Esophagus squamous epithelium (tissue), 5 donors: ENCODE results near the gene GGT5. TPM values are rescaled to one million over a fixed set of nuclear protein-coding genes. Genes with fewer than 3 reads are reported as not detected.

ENCODE experiments used
- DNase-seq: peaks from one replicate; lab custom pipeline; 2025; lab: John Stamatoyannopoulos, UW
- H3K27ac ChIP-seq, 4 donors: fragments of 200-600 bp; sonication (generic); one replicate each; pipeline ENCODE4 v1.5.1; 2016 to 2019; ENCODE audit warnings: mild to moderate bottlenecking in 1 of 4
- H3K27me3 ChIP-seq, 4 donors: fragments of 200-600 bp; sonication (generic); 1 replicate in 3 of 4; 2 replicates in 1 of 4; pipeline versions ENCODE4 v1.5.1 to v1.6.0; 2017 to 2021; ENCODE audit warnings: antibody characterized with exemption in 1 of 4
- H3K36me3 ChIP-seq, 3 donors: fragments of 200-600 bp; sonication (generic); one replicate each; pipeline ENCODE4 v1.5.1; 2016 to 2019
- H3K4me1 ChIP-seq, 3 donors: fragments of 200-600 bp; sonication (generic); one replicate each; pipeline ENCODE4 v1.5.1; 2017 to 2019
- H3K4me3 ChIP-seq, 4 donors: fragments of 200-600 bp; sonication (generic); 1 replicate in 3 of 4; 2 replicates in 1 of 4; pipeline ENCODE4 v1.5.1; 2016 to 2019; ENCODE audit warnings: mild to moderate bottlenecking in 2 of 4, moderate library complexity in 1 of 4
- H3K9me3 ChIP-seq, 3 donors: fragments of 200-600 bp; sonication (generic); one replicate each; pipeline ENCODE4 v1.5.1; 2016 to 2019
- CTCF ChIP-seq, 6 experiments: fragments of 450-650 bp in 4 of 6; fragments of 200-600 bp in 2 of 6; sonication (generic) in 2 of 6; IDR thresholded peaks; one replicate each; pipeline ENCODE4 v1.5.1; 2016 to 2019; ENCODE audit warnings: antibody characterized with exemption in 6 of 6, mild to moderate bottlenecking in 4 of 6, moderate library complexity in 4 of 6
- POLR2A ChIP-seq, 4 donors: fragments of 450-650 bp; IDR thresholded peaks; one replicate each; pipeline ENCODE4 v1.6.1; 2017; ENCODE audit warnings: antibody characterized with exemption in 4 of 4, mild to moderate bottlenecking in 4 of 4, moderate library complexity in 3 of 4
- WGBS, 2 donors: methylation state at CpG; one replicate each; pipeline ENCODE4 v1.1.5; 2018; 5-methylcytosine and 5-hydroxymethylcytosine counted together
- intact Hi-C: fragments of 100-400 bp; cut with DNase I; formaldehyde crosslinking; loops from one replicate; pipeline ENCODE4 v1.15.0; 2022
- total RNA-seq, 4 donors: library from RNA; depleted of rRNA; stranded (reverse); fragments of >200 nt; gene quantifications; one replicate each; pipeline ENCODE4 v1.1.0, GENCODE V29; 2016
- donor health status: DM: yes; HTN: yes; CAD: no.

Gene GGT5
- total RNA-seq, 4 donors from 2014 or later = 2.6 to 26.5 (median 7.1) TPM

- DNase-seq = no peak
- H3K4me1 ChIP-seq = peaks cover 0 to 20% (median 7%) of the 10 kb centered on the region in 3 donors
- TF ChIP-seq CTCF (IDR thresholded peaks at IDR 0.05) (no peak), POLR2A (IDR thresholded peaks at IDR 0.05) (no peak)
These were observed 42.9 kb downstream of the GGT5 start for GRCh38 chr22:24201681-24202614.

GRCh38 chr22:24200619-24201212 is 44.2 kb downstream of the GGT5 start:
- no peaks in the 10 kb centered on the region for H3K9me3 ChIP-seq
- no peaks in the 10 kb centered on the region for H3K36me3 ChIP-seq
- H3K4me1 ChIP-seq = peaks cover 0 to 20% (median 13%) of the 10 kb centered on the region in 3 donors
- H3K4me3 ChIP-seq = no peak overlapping the region
- intact Hi-C loops = no loop called here
- no peak overlapping the region for H3K27ac ChIP-seq
- DNase-seq = no peak
- H3K27me3 ChIP-seq = no peaks in the 10 kb centered on the region
- WGBS, 2 donors = 48 to 54% methylated on average over 7 of the region's 7 CpGs
- TF ChIP-seq POLR2A (IDR thresholded peaks at IDR 0.05) = no peak
- no peak for TF ChIP-seq CTCF (IDR thresholded peaks at IDR 0.05)

More at GRCh38 chr22:24201681-24202614, 42.9 kb downstream of the GGT5 start:
- WGBS, 2 donors = 88 to 89% methylated on average over 18 to 21 of the region's 26 CpGs
- intact Hi-C loops = no loop called here
- H3K27ac ChIP-seq = no peak overlapping the region
- no peaks in the 10 kb centered on the region for H3K36me3 ChIP-seq
- H3K4me3 ChIP-seq = no peak overlapping the region
- H3K27me3 ChIP-seq = no peaks in the 10 kb centered on the region
- H3K9me3 ChIP-seq = no peaks in the 10 kb centered on the region

- DNase-seq = no peak
- intact Hi-C loops = no loop called here
- H3K27ac ChIP-seq = peak overlapping the region in 1 of 4 donors; percentile 9
- WGBS, 2 donors = 92 to 97% methylated on average over 5 to 6 of the region's 6 CpGs
- no peaks in the 10 kb centered on the region for H3K9me3 ChIP-seq
- no peaks in the 10 kb centered on the region for H3K36me3 ChIP-seq
- peaks cover 0 to 26% (median 16%) of the 10 kb centered on the region in 3 donors for H3K4me1 ChIP-seq
- H3K4me3 ChIP-seq = no peak overlapping the region
- no peaks in the 10 kb centered on the region for H3K27me3 ChIP-seq
- TF ChIP-seq POLR2A (IDR thresholded peaks at IDR 0.05) (no peak), CTCF (IDR thresholded peaks at IDR 0.05) (no peak)
These were observed 46.2 kb downstream of the GGT5 start for GRCh38 chr22:24198682-24199052.

GRCh38 chr22:24191893-24192292 is 53.0 kb downstream of the GGT5 start:
- no peak overlapping the region for H3K4me3 ChIP-seq
- WGBS, 2 donors = 100% methylated on average over 2 to 4 of the region's 5 CpGs
- no peak overlapping the region for H3K27ac ChIP-seq
- H3K27me3 ChIP-seq = no peaks in the 10 kb centered on the region
- H3K36me3 ChIP-seq = peaks cover 0 to 6% (median 0%) of the 10 kb centered on the region in 3 donors
- no peak for DNase-seq
- TF ChIP-seq CTCF (IDR thresholded peaks at IDR 0.05) = no peak
- TF ChIP-seq POLR2A (IDR thresholded peaks at IDR 0.05) = no peak
- H3K4me1 ChIP-seq = peaks cover 14 to 36% (median 31%) of the 10 kb centered on the region in 3 donors
- intact Hi-C loops = no loop called here
- no peaks in the 10 kb centered on the region for H3K9me3 ChIP-seq

GRCh38 chr22:24191381-24191841 is 53.5 kb downstream of the GGT5 start:
- no peaks in the 10 kb centered on the region for H3K9me3 ChIP-seq
- no peak overlapping the region for H3K4me3 ChIP-seq
- intact Hi-C loops = no loop called here
- H3K36me3 ChIP-seq = peaks cover 0 to 6% (median 0%) of the 10 kb centered on the region in 3 donors
- no peaks in the 10 kb centered on the region for H3K27me3 ChIP-seq
- peaks cover 14 to 36% (median 30%) of the 10 kb centered on the region in 3 donors for H3K4me1 ChIP-seq
- peak in 2 of 6 experiments; percentile 7 for TF ChIP-seq CTCF (IDR thresholded peaks at IDR 0.05)
- no peak for TF ChIP-seq POLR2A (IDR thresholded peaks at IDR 0.05)
- no peak for DNase-seq
- 91 to 95% methylated on average over 3 to 6 of the region's 12 CpGs for WGBS, 2 donors
- no peak overlapping the region for H3K27ac ChIP-seq
